CD4-positive, alpha-beta memory T cell (primary cell): ENCODE data around the gene MCTS1. TPM values are rescaled to one million over a fixed set of nuclear protein-coding genes. Genes with fewer than 3 reads are reported as not detected.

ENCODE experiments used
- CTCF ChIA-PET: fragments of 350-600 bp; sonication (Branson Sonifier 250); formaldehyde crosslinking; loops from one replicate; lab custom pipeline; 2021; ENCODE audit warnings: inconsistent platforms; ENCODE audit not compliant: partially characterized antibody; lab: Charles Lee
- POLR2A ChIA-PET: fragments of 350-600 bp; sonication (Branson Sonifier 250); formaldehyde crosslinking; loops from one replicate; lab custom pipeline; 2021; ENCODE audit not compliant: partially characterized antibody; lab: Charles Lee
- DNase-seq, 5 donors: peaks; one replicate each; pipeline versions ENCODE4 v3.0.0 to v3.0.0-alpha.2; 2020 to 2022; ENCODE audit warnings: mixed read lengths in 1 of 5
- H3K27ac ChIP-seq: one replicate; pipeline ENCODE4 v1.7.0; 2013; ENCODE audit warnings: low read depth, low read length
- H3K27me3 ChIP-seq: 2 replicates; pipeline ENCODE4 v1.7.0; 2013; ENCODE audit warnings: mild to moderate bottlenecking, low read length, moderate library complexity; ENCODE audit not compliant: insufficient read depth
- H3K36me3 ChIP-seq: 2 replicates; pipeline ENCODE4 v1.7.0; 2013; ENCODE audit warnings: mild to moderate bottlenecking, low read length, moderate library complexity; ENCODE audit not compliant: insufficient read depth
- H3K4me1 ChIP-seq: 2 replicates; pipeline ENCODE4 v1.7.0; 2013; ENCODE audit warnings: mild to moderate bottlenecking, low read length, moderate library complexity; ENCODE audit not compliant: insufficient read depth
- H3K4me3 ChIP-seq, 2 donors: one replicate each; pipeline ENCODE4 v1.7.0; 2013; ENCODE audit warnings: low read length in 2 of 2, mild to moderate bottlenecking in 1 of 2
- H3K9me3 ChIP-seq, 2 donors: one replicate each; pipeline ENCODE4 v1.7.0; 2013; ENCODE audit warnings: low read length in 2 of 2, control low read depth in 1 of 2; ENCODE audit not compliant: control insufficient read depth in 1 of 2
- H3K27ac Mint-ChIP-seq, 7 donors: one replicate each; pipeline ENCODE4 v1.8.0; 2020 to 2021; ENCODE audit warnings: mixed read lengths in 7 of 7, mild to moderate bottlenecking in 6 of 7, inconsistent platforms in 3 of 7, moderate library complexity in 3 of 7
- H3K27me3 Mint-ChIP-seq, 2 donors: one replicate each; pipeline ENCODE4 v1.8.0; 2020 to 2021; ENCODE audit warnings: mixed read lengths in 2 of 2
- H3K36me3 Mint-ChIP-seq, 2 donors: one replicate each; pipeline ENCODE4 v1.8.0; 2020 to 2021; ENCODE audit warnings: mixed read lengths in 2 of 2, inconsistent platforms in 1 of 2, mild to moderate bottlenecking in 1 of 2
- H3K4me1 Mint-ChIP-seq, 4 donors: one replicate each; pipeline ENCODE4 v1.8.0; 2020 to 2021; ENCODE audit warnings: mixed read lengths in 4 of 4, mild to moderate bottlenecking in 1 of 4
- H3K4me3 Mint-ChIP-seq, 8 donors: one replicate each; pipeline ENCODE4 v1.8.0; 2020 to 2021; ENCODE audit warnings: mixed read lengths in 8 of 8, mild to moderate bottlenecking in 7 of 8, moderate library complexity in 6 of 8, inconsistent platforms in 3 of 8
- H3K9me3 Mint-ChIP-seq, 8 donors: one replicate each; pipeline ENCODE4 v1.8.0; 2020 to 2021; ENCODE audit warnings: mixed read lengths in 8 of 8, mild to moderate bottlenecking in 5 of 8, inconsistent platforms in 3 of 8, moderate library complexity in 1 of 8
- intact Hi-C: fragments of 100-400 bp; cut with micrococcal nuclease; formaldehyde crosslinking; loops from one replicate; pipeline ENCODE4 v1.15.1; 2023
- polyA plus RNA-seq, 2 donors: library from polyadenylated mRNA; unstranded; fragments of 300-500 nt; fragmentation: Illumina TruSeq; gene quantifications; one replicate each; pipeline ENCODE4 v1.2.3, GENCODE V29; 2021
- total RNA-seq, 2 experiments: library from RNA; stranded (reverse); gene quantifications; one replicate each; pipeline ENCODE4 v1.2.3, GENCODE V29; 2021

MCTS1 gene, protein sequence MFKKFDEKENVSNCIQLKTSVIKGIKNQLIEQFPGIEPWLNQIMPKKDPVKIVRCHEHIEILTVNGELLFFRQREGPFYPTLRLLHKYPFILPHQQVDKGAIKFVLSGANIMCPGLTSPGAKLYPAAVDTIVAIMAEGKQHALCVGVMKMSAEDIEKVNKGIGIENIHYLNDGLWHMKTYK
- 10 to 100 TPM; 29.1 to 33.3 TPM for total RNA-seq
- polyA plus RNA-seq = 10 to 100 TPM; 74.8 to 75.8 TPM

DNA sequence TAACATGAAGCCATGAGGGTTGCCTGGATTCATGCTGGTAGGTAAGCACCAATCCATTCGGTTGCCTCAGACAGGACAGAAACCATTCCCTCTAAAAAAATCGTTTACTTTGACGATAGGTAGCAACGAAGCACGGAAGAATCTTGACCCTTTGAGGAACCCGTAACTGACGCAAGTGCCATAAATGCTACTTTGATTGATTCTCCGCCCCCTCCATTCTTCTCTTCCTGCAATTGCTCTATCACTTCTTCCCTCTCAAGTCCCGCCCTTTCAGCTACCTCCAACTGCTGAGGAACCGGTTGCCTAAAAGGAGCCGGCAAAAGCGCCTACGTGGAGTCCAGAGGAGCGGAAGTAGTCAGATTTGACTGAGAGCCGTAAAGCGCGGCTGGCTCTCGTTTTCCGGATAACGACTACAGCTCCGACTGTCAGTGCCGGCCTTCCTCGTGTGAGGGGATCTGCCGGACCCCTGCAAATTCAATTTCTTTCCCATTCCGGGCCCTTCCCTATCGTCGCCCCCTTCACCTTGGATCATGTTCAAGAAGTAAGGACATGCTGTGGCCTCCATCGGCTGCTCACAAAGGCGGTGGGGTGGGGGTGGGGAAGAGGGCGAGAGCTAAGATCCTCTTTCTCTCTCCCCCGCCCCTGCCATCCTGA, at the start of gene MCTS1:
Gene MCTS1, plus strand, starts transcription at position 395 of the 654 bp plus-strand sequence. Its CDS starts 136 bp downstream, at position 531.
- CTCF ChIA-PET = interaction anchor here (1.3 to 2.2 kb wide), 2 partner anchors 42 to 44 kb away, joined by 3 to 12 read pairs; partner anchors contain the start of gene CUL4B
- peaks cover 6 to 14% (median 8%) of the 10 kb centered on the region in 4 donors for H3K4me1 Mint-ChIP-seq
- intact Hi-C loops = loop anchor here (1.0 to 10.0 kb wide), 5 partner anchors 26 to 1367 kb away; partner anchors contain the start of genes C1GALT1C1, PGRMC1, SLC25A5 and ZBTB33

DNA sequence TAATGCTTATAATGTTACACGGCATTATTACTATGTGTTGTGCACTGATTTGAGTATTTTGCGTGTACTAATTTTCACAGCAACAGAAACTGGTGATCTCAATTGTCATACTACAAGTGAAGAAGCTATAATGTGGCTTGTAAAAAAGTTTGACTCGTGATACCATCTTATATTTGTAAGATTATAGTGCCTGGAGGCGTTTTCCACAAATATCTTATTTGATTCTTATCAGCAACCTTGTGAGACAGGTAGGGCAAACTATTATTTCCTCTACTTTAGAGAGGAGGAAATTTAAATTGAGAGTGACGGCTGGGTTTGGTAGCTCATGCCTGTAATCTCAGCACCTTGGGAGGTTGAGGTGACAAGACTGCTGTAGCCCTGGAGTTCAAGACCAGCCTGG, 47.6 kb upstream of the MCTS1 start:
- H3K27me3 Mint-ChIP-seq = no peaks in the 10 kb centered on the region
- CTCF ChIA-PET = no interaction called here
- H3K36me3 ChIP-seq = no peaks in the 10 kb centered on the region

More for the DNA sequence above, at the start of gene MCTS1:
- POLR2A ChIA-PET = interaction anchor here (0.6 to 4.2 kb wide), 13 partner anchors 11 to 353 kb away, joined by 3 to 136 read pairs (median 4); partner anchors contain the start of genes C1GALT1C1 and CUL4B
- peaks cover 17% of the 10 kb centered on the region for H3K4me1 ChIP-seq
- peak; percentile 78 to 93 (median 86) for DNase-seq
- no peaks in the 10 kb centered on the region for H3K27me3 Mint-ChIP-seq
- H3K4me3 ChIP-seq = peak within 1 kb of the TSS; percentile 55 to 77
- no peaks in the 10 kb centered on the region for H3K9me3 Mint-ChIP-seq
- H3K27ac ChIP-seq = peak within 1 kb of the TSS; percentile 85
- peak within 1 kb of the TSS; percentile 95 to 99 (median 98) for H3K27ac Mint-ChIP-seq
- no peaks in the 10 kb centered on the region for H3K9me3 ChIP-seq
- H3K27me3 ChIP-seq = no peaks in the 10 kb centered on the region
- H3K4me3 Mint-ChIP-seq = peak within 1 kb of the TSS; percentile 90 to 98 (median 94)
- no peaks in the 10 kb centered on the region for H3K36me3 ChIP-seq
- peaks cover 0 to 16% of the 10 kb centered on the region in 2 donors for H3K36me3 Mint-ChIP-seq

DNA sequence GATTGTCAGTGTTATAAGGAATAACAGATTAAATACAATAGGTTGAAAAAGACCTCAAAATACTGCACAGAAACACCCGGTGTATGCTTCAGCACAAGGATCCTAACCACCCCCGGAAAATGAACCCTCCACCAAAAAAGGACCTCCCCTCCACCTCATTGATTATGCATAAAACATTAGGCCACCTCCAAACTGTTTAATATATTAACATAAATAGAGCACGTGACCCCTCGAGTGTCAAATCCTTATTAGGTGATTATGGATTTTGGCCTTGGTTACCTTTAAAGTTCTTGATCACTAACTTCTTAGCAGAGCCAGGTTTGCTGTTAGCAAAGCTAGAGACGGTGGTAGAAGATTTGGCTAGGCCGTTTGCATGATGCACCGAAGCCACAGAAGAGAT, 44.1 kb upstream of the MCTS1 start:
- Mint-ChIP-seq H3K9me3 (no peaks in the 10 kb centered on the region), H3K27me3 (no peaks in the 10 kb centered on the region), H3K36me3 (peaks cover 4 to 29% of the 10 kb centered on the region in 2 donors), H3K27ac (peak overlapping the region; percentile 94 to 98 (median 96)), H3K4me3 (peak overlapping the region; percentile 91 to 99 (median 94)), H3K4me1 (peaks cover 10 to 48% (median 20%) of the 10 kb centered on the region in 4 donors)
- peak overlapping the region; percentile 59 to 90 for H3K4me3 ChIP-seq
- peaks cover 35% of the 10 kb centered on the region for H3K4me1 ChIP-seq
- H3K27ac ChIP-seq = peak overlapping the region; percentile 91
- ChIA-PET POLR2A (interaction anchor here (0.6 to 5.4 kb wide), 11 partner anchors 12 to 309 kb away, joined by 3 to 136 read pairs (median 4); partner anchors contain the start of genes C1GALT1C1, MCTS1 and ZBTB33), CTCF (interaction anchor here (0.7 kb wide), 1 partner anchor 44 kb away, joined by 3 read pairs; the partner anchor contains the start of gene MCTS1)
- intact Hi-C loops = loop anchor here (5.0 kb wide), 1 partner anchor 73 kb away; no protein-coding TSS in a partner anchor
- no peaks in the 10 kb centered on the region for H3K36me3 ChIP-seq
- no peaks in the 10 kb centered on the region for H3K9me3 ChIP-seq
- no peaks in the 10 kb centered on the region for H3K27me3 ChIP-seq
- DNase-seq = peak in 4 of 5 donors; percentile 2 to 17 (median 6)

More for the DNA sequence above, 47.6 kb upstream of the MCTS1 start:
- H3K4me1 Mint-ChIP-seq = peaks cover 10 to 36% (median 19%) of the 10 kb centered on the region in 4 donors
- Histone ChIP-seq H3K27ac (no peak overlapping the region), H3K27me3 (no peaks in the 10 kb centered on the region), H3K4me3 (no peak overlapping the region), H3K9me3 (no peaks in the 10 kb centered on the region), H3K4me1 (peaks cover 37% of the 10 kb centered on the region)
- intact Hi-C loops = no loop called here
- peak overlapping the region in 3 of 7 donors; percentile 29 to 73 (median 42) for H3K27ac Mint-ChIP-seq
- H3K9me3 Mint-ChIP-seq = no peaks in the 10 kb centered on the region
- peak overlapping the region in 3 of 8 donors; percentile 12 to 55 (median 20) for H3K4me3 Mint-ChIP-seq
- DNase-seq = no peak
- H3K36me3 Mint-ChIP-seq = peaks cover 4 to 29% of the 10 kb centered on the region in 2 donors
- POLR2A ChIA-PET = interaction anchor here (0.6 to 0.8 kb wide), 2 partner anchors 64 to 74 kb away, joined by 3 read pairs; partner anchors contain the start of gene C1GALT1C1

DNA sequence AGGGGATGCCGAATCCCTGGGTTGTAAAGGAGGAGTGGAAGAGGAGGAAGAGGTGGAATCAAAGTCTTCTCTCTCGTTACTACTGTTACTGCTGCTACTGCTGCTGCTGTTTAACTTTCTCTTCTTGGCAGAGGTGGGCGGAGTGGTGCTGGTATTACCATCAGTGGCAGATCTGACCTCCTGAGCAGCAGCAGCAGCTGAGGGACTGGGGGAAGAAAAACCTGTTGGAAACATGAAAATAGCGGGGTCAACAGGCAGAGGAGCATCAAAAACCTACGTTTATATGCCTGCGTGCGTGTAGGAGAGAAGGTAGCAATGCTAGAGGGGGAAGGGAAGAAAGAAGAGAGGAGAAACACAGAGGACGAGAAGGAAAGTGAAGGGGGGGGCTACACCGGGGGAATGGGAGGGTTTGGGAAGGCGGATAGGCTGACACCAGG, 43.5 kb upstream of the MCTS1 start:
- peak overlapping the region; percentile 91 to 99 (median 94) for H3K4me3 Mint-ChIP-seq
- ChIA-PET CTCF (interaction anchor here (2.2 kb wide), 1 partner anchor 44 kb away, joined by 12 read pairs; the partner anchor contains the start of gene MCTS1), POLR2A (interaction anchor here (0.6 to 5.4 kb wide), 18 partner anchors 8 to 310 kb away, joined by 3 to 136 read pairs (median 4); partner anchors contain the start of genes C1GALT1C1, MCTS1 and ZBTB33)
- H3K27me3 Mint-ChIP-seq = no peaks in the 10 kb centered on the region
- Histone ChIP-seq H3K4me3 (peak overlapping the region; percentile 59 to 90), H3K27ac (peak overlapping the region; percentile 91), H3K9me3 (no peaks in the 10 kb centered on the region), H3K4me1 (peaks cover 34% of the 10 kb centered on the region), H3K36me3 (no peaks in the 10 kb centered on the region), H3K27me3 (no peaks in the 10 kb centered on the region)
- intact Hi-C loops = loop anchor here (5.0 kb wide), 1 partner anchor 73 kb away; no protein-coding TSS in a partner anchor
- DNase-seq = peak in 2 of 5 donors; percentile 49 to 64
- no peaks in the 10 kb centered on the region for H3K9me3 Mint-ChIP-seq
- H3K4me1 Mint-ChIP-seq = peaks cover 10 to 46% (median 18%) of the 10 kb centered on the region in 4 donors
- H3K36me3 Mint-ChIP-seq = peaks cover 4 to 27% of the 10 kb centered on the region in 2 donors
- peak overlapping the region; percentile 94 to 98 (median 96) for H3K27ac Mint-ChIP-seq

DNA sequence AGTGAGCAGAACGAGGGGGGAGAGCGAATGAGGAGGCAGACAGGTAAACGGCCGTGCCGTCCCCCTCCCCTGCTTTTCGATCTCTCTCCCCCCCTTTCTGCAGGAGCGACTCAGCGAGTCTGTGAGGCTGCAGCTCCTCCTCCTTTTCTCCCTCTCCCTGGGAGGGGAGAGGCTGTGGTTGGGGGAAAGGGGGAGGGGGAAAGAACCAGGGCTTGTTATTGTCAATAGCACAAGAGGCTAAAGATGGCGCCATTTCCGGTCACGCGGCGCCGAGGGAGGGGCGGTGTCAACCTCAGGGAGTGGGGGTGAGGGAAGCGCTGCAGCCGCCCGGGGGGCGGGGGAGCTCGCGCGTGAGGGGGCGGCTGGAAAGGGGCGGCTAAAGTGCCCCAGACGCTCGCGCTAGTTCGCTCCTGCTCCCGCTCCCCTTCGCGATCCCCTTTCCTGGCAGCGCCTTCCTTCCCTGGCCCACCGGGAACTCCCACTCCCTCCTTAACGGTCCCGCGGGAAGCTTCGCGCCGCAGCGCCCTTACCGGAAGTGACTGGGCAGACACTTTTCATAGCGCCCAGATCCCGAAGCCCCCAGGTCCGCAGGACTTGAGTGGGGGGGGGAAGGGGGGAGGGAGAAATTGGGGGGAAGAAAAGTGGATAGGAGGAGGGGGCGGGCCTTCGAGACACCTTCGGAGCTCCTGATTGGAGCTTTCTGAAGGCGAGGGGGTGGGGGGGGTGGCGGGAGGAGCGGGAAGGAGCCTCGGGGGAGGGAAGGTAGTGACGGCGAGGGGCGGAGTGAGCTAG, 42.9 kb upstream of the MCTS1 start, which contains the start of gene CUL4B:
Gene CUL4B, minus strand, starts transcription at position 121 of the 792 bp plus-strand sequence. CDS start 324 bp downstream, outside the sequence.
- no peaks in the 10 kb centered on the region for H3K9me3 ChIP-seq
- no peaks in the 10 kb centered on the region for H3K36me3 ChIP-seq
- H3K27ac Mint-ChIP-seq = peak within 1 kb of the TSS; percentile 94 to 98 (median 96)
- H3K27me3 ChIP-seq = no peaks in the 10 kb centered on the region
- peaks cover 4 to 25% of the 10 kb centered on the region in 2 donors for H3K36me3 Mint-ChIP-seq
- ChIA-PET CTCF (interaction anchor here (2.2 kb wide), 1 partner anchor 43 kb away, joined by 12 read pairs; the partner anchor contains the start of gene MCTS1), POLR2A (interaction anchor here (0.6 to 5.4 kb wide), 18 partner anchors 9 to 310 kb away, joined by 3 to 136 read pairs (median 4); partner anchors contain the start of genes C1GALT1C1, MCTS1 and ZBTB33)
- H3K9me3 Mint-ChIP-seq = no peaks in the 10 kb centered on the region
- H3K4me1 Mint-ChIP-seq = peaks cover 9 to 44% (median 17%) of the 10 kb centered on the region in 4 donors
- DNase-seq = peak; percentile 89 to 97 (median 91)
- H3K27me3 Mint-ChIP-seq = no peaks in the 10 kb centered on the region
- H3K4me3 ChIP-seq = peak within 1 kb of the TSS; percentile 59 to 90
- peak within 1 kb of the TSS; percentile 91 to 99 (median 94) for H3K4me3 Mint-ChIP-seq
- intact Hi-C loops = loop anchor here (1.0 to 5.0 kb wide), 3 partner anchors 43 to 74 kb away; partner anchors contain the start of genes C1GALT1C1 and MCTS1
- peak within 1 kb of the TSS; percentile 91 for H3K27ac ChIP-seq
- peaks cover 31% of the 10 kb centered on the region for H3K4me1 ChIP-seq
